K562 (cell line): Measurements from ENCODE around the gene CDSN.

ENCODE experiments used
- TRIM24 ChIP-seq, 2 experiments: fragments of 450-650 bp; IDR thresholded peaks; 2 replicates each; pipeline ENCODE4 v1.6.1; 2016
- ZNF174 ChIP-seq: fragments of 250-450 bp; sonication (Bioruptor Pico); IDR thresholded peaks from 2 replicates; pipeline ENCODE4 v1.4.0; 2020; ENCODE audit warnings: mild to moderate bottlenecking
- ZNF263 ChIP-seq: sonication (generic); formaldehyde crosslinking; IDR thresholded peaks from 2 replicates; pipeline ENCODE4 v1.8.0; 2022; ENCODE audit warnings: mild to moderate bottlenecking, missing genetic modification reagents, borderline replicate concordance
- TF ChIP-seq, protein P1 (sequence below), 2 experiments: fragments of 450-650 bp in 1 of 2; sonication (generic) in 1 of 2; formaldehyde crosslinking; conservative IDR thresholded peaks; 2 replicates each; pipeline versions ENCODE4 v1.4.0 to v1.8.1; 2020 to 2022; ENCODE audit warnings: mild to moderate bottlenecking in 1 of 2, missing genetic modification reagents in 1 of 2

DNA sequence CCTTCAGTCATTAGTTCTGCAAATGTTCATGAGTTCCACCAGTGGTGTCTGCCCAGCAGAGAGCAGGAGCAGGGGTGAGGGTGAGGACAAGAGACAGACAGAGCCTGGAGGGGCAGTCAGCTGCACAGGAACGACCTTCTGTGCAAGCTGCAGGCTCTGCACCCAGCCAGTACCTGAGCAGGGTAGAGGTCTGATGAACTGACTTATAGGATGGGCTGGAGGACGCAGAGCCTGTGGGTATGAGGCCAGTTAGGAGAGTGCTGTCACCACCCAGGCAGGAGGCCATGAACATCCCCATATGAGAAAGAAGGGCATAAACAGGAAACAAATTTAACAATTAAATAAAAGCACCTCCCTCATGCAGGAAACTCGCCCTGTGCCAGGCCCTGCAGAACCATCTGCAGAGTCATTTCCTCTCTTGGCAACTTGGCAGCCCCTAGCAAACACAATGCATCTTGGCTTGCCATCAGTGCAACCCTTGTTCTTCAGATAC lies 25.8 kb downstream of the CDSN start:
- TF ChIP-seq ZNF263 (no peak), ZNF174 (CRISPR knock-in tag) (no peak), TRIM24 (IDR thresholded peaks at IDR 0.05) (no peak)
- TF ChIP-seq, protein P1, sequence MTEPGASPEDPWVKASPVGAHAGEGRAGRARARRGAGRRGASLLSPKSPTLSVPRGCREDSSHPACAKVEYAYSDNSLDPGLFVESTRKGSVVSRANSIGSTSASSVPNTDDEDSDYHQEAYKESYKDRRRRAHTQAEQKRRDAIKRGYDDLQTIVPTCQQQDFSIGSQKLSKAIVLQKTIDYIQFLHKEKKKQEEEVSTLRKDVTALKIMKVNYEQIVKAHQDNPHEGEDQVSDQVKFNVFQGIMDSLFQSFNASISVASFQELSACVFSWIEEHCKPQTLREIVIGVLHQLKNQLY (CRISPR knock-in tag; conservative IDR thresholded peaks at IDR 0.05) = no peak
